MM.1S (cell line): Measurements from ENCODE around the gene RDH12.

Source experiments
- CTCF ChIP-seq: fragments of 300-600 bp; sonication (generic); IDR thresholded peaks from 2 replicates; pipeline ENCODE4 v1.5.1; 2016; ENCODE audit warnings: antibody characterized with exemption, low read length, mixed read lengths
- EZH2 ChIP-seq: fragments of 300-600 bp; sonication (generic); optimal IDR thresholded peaks from 2 replicates; pipeline ENCODE3; 2017; ENCODE audit warnings: low read depth, mild to moderate bottlenecking, antibody characterized with exemption, low read length, mixed read lengths

- no peak for TF ChIP-seq CTCF
- TF ChIP-seq EZH2: no peak
Measured at GRCh38 chr14:67727361-67727760, 25.7 kb downstream of the RDH12 start.
